Measurements from ENCODE around the gene FUNDC2.
"Not testable (repeated sequence)": the region's sequence is repeated elsewhere in the genome, so short reads cannot be mapped to it uniquely, and the experiment has no call there.

Gene FUNDC2, protein sequence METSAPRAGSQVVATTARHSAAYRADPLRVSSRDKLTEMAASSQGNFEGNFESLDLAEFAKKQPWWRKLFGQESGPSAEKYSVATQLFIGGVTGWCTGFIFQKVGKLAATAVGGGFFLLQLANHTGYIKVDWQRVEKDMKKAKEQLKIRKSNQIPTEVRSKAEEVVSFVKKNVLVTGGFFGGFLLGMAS

GRCh38 chrX:155026727-155027508, at the start of gene FUNDC2:
Gene FUNDC2 (plus strand): TSS chrX:155026844. CDS start chrX:155026939, 95 bp downstream.
- peak; percentile 80 to 82 for DNase-seq (ENCODE audit: low read depth in 2 of 2)

DNA sequence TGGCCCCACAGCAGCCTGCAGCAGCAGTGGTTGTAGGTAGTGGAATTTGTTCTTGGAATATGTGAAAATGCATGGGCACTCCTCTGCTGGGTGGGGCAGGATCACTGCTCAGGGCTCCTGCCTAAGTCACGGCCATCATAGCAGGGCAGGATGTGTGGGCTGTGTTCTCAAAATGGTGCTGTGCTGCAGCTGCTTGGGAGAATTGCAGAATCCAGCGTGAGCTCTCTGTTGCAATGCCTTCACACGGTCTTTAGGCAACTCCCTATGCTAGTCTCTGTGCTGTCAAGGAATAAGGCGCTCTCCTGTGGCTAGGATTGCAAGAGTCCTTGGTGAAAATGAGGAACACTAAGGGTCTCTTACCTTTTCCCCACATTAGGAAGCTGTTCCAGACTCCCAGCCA, 47.0 kb upstream of the FUNDC2 start:
- no peak for DNase-seq (ENCODE audit: low read depth in 2 of 2)

DNA sequence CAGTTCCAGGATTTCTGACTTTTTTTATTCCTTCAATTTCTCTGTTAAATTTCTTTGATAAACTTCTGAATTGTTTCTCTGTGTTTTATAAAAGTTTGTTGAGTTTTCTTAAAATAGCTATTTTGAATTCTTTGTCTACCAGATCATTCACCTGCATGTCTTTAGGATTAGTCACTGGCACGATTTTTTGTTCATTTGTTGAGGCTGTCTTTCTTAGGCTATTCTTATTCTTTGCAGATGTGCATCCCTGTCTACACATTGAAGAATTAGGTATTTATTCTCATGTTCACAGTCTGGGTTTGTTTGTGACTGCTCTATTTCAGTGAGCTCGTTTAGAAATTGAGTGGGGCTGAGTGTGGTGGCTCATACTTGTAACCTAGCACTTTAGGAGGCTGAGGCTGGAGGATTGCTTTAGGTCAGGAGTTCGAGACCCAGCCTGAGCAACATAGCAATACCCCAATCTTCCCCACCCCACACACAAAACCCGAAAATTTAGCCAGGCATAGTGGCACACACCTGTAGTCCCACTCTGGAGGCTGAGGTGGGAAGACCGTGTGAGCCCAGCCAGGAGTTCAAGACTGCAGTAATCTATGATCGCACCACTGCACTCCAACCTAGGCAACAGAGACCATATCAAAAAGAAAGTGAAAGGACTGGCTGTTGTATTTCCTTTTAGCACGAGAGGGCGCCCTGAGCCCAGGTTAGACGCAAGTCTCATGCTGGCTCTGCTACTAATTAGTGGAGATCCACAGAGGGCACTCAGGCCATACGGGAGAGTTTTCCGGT, 46.1 kb upstream of the FUNDC2 start:
- peak; percentile 35 to 37 for DNase-seq (ENCODE audit: low read depth in 2 of 2)

GRCh38 chrX:154981116-154981411, 45.6 kb upstream of the FUNDC2 start:
- DNase-seq (ENCODE audit: low read depth in 2 of 2), result no peak

- DNase-seq (ENCODE audit: low read depth in 2 of 2), result no peak
These were observed 39.6 kb upstream of the FUNDC2 start for GRCh38 chrX:154986826-154987575.

DNA sequence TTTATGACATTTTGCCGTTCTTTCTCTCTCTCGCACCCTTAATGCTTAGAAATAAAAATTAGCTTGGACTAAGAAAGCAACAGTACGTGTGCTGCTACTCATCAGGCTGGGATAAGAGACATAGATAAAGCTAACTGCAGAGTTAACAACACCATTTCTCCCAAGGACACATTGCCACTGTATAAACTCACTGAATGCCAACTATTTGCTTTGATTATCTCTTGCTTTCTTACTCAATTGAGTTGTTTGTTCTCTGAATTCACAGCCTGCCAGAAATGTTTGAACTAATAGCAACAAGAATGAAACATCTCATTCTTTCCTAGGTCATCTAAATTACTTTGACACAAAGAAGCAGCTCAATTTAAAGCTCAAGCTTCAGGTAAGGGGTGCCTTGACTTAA, 38.7 kb upstream of the FUNDC2 start:
- no peak for DNase-seq (ENCODE audit: low read depth in 2 of 2)

DNA sequence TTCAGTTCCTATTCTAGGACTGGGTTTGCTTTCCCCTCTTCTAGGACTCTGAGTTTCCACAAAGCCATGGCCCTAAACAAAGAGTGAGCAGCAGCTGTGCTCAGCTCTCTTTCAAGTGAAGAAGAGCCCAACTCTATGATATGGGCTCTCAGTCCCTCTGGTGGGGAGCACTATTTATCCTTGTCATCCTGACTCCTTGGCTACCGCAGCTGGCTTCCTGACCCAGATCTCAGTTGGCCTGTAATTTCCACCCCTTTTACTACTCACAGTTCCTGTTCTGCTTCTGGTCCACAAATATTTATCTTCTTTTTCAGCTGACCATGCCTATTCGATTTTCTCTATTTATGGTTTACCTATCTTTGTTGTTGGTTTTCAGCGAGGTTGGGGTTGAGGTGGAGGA, 37.9 kb upstream of the FUNDC2 start:
- DNase-seq (ENCODE audit: low read depth in 2 of 2), result no peak

DNA sequence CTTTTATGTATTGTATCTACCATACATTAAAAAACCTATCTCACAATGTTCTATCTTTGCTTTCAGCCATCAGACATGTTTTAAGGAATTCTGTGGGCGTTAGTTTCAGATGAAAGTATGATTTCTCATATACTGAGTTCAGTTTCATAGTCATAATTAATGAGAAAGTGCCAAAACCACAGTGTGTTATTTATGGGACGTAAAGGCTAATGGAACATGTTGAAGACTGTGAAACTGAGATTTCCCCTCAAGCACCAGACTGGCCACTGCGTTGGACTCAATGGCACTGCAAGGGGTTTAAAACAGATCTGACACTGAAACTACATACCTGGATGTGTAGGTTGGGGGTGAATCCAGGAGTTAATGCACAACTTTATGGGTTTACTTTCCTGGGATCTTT, 36.1 kb upstream of the FUNDC2 start:
- DNase-seq (ENCODE audit: low read depth in 2 of 2), result no peak

DNA sequence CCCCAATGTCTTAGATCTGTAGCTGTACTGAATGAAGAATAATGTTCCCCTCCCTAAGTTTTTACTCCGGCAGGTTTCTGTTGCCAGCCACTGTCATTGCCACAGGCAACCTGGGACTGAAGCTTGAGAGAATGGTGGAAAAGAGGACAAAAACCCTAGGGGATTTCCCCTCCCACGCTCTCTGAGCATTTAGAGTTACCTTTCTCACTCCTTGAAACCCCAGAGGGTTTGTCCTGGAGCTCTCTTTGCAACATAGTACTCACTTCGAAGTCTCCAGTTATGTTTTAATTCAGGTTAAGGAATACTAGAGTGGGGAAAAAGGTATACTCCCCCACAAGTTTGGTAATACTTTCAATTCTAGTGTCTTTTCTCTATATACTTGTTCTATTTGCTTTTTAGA, 35.6 kb upstream of the FUNDC2 start:
- DNase-seq (ENCODE audit: low read depth in 2 of 2), result no peak

DNA sequence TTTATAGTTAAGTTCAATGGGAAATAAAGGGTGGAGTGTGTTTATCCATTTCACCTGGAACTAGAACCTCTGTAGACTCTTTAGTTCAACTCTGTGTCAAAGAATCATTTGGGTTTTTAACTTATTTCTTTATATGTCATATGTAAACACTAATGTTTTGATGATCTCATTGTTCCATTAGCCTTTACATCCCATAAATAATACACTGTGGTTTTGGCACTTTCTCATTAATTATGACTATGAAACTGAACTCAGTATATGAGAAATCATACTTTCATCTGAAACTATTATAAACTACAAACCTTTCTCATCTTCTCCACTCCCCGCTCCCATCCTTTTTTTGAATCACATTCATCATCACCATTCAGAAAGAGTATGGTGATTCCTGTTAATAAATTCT, 35.2 kb upstream of the FUNDC2 start:
- no peak for DNase-seq (ENCODE audit: low read depth in 2 of 2)

DNA sequence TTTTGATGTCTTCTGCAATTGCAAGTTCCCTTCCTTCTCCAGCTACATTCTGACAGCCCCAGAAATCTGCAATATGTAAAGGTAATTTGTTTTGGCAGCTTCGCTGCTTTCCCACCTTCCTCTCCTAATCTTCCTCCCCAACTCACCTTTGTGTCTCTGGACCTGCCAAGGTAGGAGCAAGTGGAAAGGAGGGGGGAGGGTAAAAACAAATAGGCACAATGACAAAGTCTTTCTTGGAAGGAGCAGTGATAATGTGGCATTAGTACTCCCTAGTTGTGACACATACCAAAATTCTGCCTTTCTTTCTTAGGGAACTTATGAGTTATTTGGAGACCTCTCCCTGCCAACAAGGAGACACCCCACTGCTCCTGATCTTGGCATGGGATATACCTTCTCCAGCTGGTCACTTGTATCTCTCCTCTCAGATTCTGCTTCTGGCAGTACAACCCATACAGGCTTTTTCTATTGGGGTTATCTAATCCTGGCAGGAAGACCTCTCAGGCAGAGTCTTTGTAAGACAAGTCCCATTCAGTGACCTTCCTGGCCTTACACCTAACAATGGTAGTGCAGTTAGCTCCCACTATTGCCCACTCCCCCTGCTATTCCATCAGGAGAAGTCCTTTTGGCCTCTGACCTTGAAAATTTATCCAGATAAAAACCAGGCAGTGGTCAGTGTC, 28.3 kb upstream of the FUNDC2 start:
- no peak for DNase-seq (ENCODE audit: low read depth in 2 of 2)

GRCh38 chrX:155000841-155001240, 25.8 kb upstream of the FUNDC2 start:
- no peak for DNase-seq (ENCODE audit: low read depth in 2 of 2)

DNA sequence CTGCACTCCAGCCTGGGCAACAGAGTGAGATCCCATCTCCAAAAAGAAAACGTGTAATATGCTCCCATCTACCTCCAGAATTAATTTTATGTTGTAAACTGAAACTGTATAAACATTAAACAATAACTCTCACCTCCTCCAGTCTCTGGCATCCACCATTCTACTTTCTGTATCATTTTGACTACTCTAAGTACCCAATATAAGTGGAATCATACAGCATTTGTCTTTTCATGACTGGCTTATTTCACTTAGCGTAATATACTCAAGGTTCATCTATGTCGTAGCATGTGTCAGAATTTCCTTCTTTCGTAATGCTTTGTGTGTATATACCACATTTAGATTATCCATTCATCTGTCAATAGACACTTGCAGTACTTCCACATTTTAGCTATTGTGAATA, 24.8 kb upstream of the FUNDC2 start:
- DNase-seq (ENCODE audit: low read depth in 2 of 2), result no peak

GRCh38 chrX:155005190-155005589, 21.5 kb upstream of the FUNDC2 start:
- DNase-seq (ENCODE audit: low read depth in 2 of 2), result no peak

DNA sequence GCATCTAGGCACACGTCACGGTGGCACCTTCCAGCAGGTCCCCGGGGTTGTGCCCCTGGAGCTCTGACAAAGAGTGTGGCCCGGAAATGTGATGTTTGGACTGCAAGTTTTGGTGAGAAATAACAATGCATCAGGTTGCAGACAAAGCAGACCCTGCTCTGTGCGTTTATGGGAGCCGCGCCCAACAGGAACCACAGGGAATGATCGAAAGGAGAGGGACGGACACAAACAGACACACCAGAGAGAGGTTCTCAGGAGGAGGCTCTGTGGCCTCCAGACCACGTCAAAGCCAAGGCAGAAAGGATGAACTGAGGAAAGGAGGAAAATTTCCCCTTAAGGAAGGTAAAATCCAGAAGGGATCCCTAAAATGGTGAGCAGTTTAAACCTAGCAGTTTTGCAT, 20.3 kb upstream of the FUNDC2 start:
- DNase-seq (ENCODE audit: low read depth in 2 of 2), result not testable (repeated sequence)

DNA sequence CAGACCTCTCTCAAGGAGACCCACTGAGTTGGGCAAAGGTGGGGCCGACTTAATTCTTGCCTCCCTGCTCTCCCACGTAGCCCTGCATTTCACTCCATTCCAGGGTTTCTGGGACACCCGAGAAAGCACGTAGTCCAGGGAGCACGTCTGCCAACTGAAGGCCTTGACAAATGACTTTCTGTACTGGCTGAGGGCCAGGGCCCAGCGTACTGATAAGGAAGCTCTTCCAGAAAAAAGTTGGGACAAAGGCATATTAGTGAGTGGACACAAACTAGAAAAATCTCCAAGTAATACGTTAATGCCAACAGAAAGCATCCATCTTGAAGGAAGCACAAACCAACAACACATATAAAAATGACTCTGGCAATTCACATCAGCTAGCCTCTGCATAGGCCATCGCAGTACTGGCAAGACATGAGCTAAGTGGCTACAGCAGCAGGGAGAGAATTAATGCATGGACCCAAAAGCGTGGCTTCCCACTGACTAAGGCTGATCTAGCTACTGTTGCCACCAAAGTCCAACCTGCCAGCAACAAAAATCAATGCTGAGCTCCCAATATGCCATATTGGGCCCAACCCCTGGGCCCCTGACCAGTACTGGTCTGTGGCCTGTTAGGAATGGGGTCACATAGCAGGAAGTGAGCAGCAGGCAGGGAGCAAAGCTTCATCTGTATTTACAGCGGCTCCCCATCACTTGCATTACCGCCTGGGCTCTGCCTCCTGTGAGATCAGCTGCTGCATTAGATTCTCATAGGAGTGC, 19.6 kb upstream of the FUNDC2 start:
- not testable (repeated sequence) for DNase-seq (ENCODE audit: low read depth in 2 of 2)

- not testable (repeated sequence) for DNase-seq (ENCODE audit: low read depth in 2 of 2)
These were observed 18.1 kb upstream of the FUNDC2 start for GRCh38 chrX:155008578-155008977.

GRCh38 chrX:155009994-155010472, 16.6 kb upstream of the FUNDC2 start:
- DNase-seq (ENCODE audit: low read depth in 2 of 2), result no peak

- DNase-seq (ENCODE audit: low read depth in 2 of 2), result no peak
These were observed 6.1 kb upstream of the FUNDC2 start for GRCh38 chrX:155020591-155020990.

DNA sequence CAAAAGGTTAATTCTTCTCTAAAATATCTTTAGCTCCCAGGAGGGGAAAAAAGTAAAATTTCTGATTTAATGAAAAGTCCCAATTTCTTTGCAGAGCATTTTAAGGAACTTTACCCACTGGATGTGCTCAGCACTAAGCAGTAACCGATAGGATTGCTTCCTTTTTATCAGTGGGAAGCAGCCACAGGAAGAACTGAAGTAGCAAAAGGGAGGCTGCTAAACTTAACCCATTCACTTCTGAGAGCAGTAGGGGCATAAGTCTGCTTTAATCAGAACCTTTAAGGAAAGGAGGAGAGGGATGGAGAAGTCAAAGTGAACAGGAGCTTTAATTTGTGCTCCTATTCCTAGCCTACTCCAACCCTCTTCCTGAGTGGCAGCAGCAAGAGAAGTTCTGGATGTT, 4.1 kb upstream of the FUNDC2 start, which contains the start of gene F8:
TSS of gene F8 (minus strand) at position 139 of the 400 bp plus-strand sequence. CDS start 171 bp downstream, outside the sequence.
- DNase-seq (ENCODE audit: low read depth in 2 of 2), result no peak

All from fibroblast of skin of left quadriceps (primary cell).